ENCODE data around the gene CDH4. TPM values are rescaled to one million over a fixed set of nuclear protein-coding genes. Genes with fewer than 3 reads are reported as not detected.

The CDH4 gene
- total and polyA plus RNA-seq, 9 of the 15 experiments (the other 6 are each of a cell fraction or from before 2014, with no cell fraction given): 0.04 TPM; not detected in 8

- ATAC-seq: no peak
- Histone ChIP-seq H3K79me2 (ENCODE audit: control insufficient read depth, insufficient read depth, low read length) (no peaks in the 10 kb centered on the region), H3K27ac (ENCODE audit: extremely low read depth, low read depth, low read length) (no peak overlapping the region), H2AFZ (ENCODE audit: low read depth, low read length) (no peak overlapping the region), H3K36me3 (ENCODE audit: control insufficient read depth, insufficient read depth, low read length) (no peaks in the 10 kb centered on the region), H4K20me1 (replicated peaks; ENCODE audit: control insufficient read depth, insufficient read depth, low read length) (0 out of 2 replicates have a peak, but pooled peaks cover 5% of the 10 kb centered on the region), H3K4me2 (ENCODE audit: insufficient read depth, low read length) (no peak overlapping the region), H3K4me1 (replicated peaks in 1 of 2; ENCODE audit: control insufficient read depth in 2 of 2, insufficient read depth in 2 of 2, low read length in 2 of 2) (peaks cover 0 to 4% of the 10 kb centered on the region in 2 experiments; a peak in 1 of 5 replicates), H3K9ac (ENCODE audit: insufficient read depth in 1 of 2, low read depth in 2 of 2, low read length in 2 of 2) (no peak overlapping the region), H3K9me1 (ENCODE audit: control insufficient read depth, insufficient read depth, low read length) (no peaks in the 10 kb centered on the region), H3K27me3 (ENCODE audit: control insufficient read depth in 2 of 2, insufficient read depth in 2 of 2, low read length in 2 of 2) (peaks cover 14 to 49% of the 10 kb centered on the region in 2 experiments), H3K4me3 (no peak overlapping the region), H3K9me3 (replicated peaks; ENCODE audit: control insufficient read depth, insufficient read depth, low read depth, low read length) (no peaks in the 10 kb centered on the region)
- no peak for FAIRE-seq
- in situ Hi-C loops (cut with MboI): no loop called here
- BruUV-seq (replicated peaks): no TSS peak
- ChIA-PET POLR2A (interaction anchor here (0.6 kb wide), 1 partner anchor 1105 kb away, joined by 3 read pairs; no protein-coding TSS in a partner anchor), CTCF (ENCODE audit: low intra/inter-chr PET ratio) (no interaction called here)
- TF ChIP-seq RFX7 (CRISPR knock-in tag; IDR thresholded peaks at IDR 0.05) (no peak), RFX1 (IDR thresholded peaks at IDR 0.05) (peak; percentile 78)
- DNase-seq (ENCODE audit: extremely low read depth in 1 of 4, low spot score in 3 of 4): no peak
- intact Hi-C loops (cut with micrococcal nuclease): no loop called here
- WGBS (ENCODE audit: insufficient coverage, low coverage, missing lambda C conversion rate): 5% methylated on average over 17 of the region's 19 CpGs
Measured at GRCh38 chr20:61499859-61500554, 247.9 kb downstream of the CDH4 start.

- ATAC-seq (no peak; the same call in 2 of the 3 replicates), FAIRE-seq (no peak), DNase-seq (ENCODE audit: extremely low read depth in 1 of 4, low spot score in 3 of 4) (no peak)
- WGBS (ENCODE audit: insufficient coverage, low coverage, missing lambda C conversion rate): 4% methylated on average over 10 of the region's 11 CpGs
- peaks cover 22 to 55% of the 10 kb centered on the region in 2 experiments for H3K27me3 ChIP-seq (ENCODE audit: control insufficient read depth in 2 of 2, insufficient read depth in 2 of 2, low read length in 2 of 2)
- H2AFZ ChIP-seq (ENCODE audit: low read depth, low read length): no peak overlapping the region
- CTCF ChIA-PET (ENCODE audit: low intra/inter-chr PET ratio): no interaction called here
- no peaks in the 10 kb centered on the region for H3K36me3 ChIP-seq (ENCODE audit: control insufficient read depth, insufficient read depth, low read length)
- H3K79me2 ChIP-seq (ENCODE audit: control insufficient read depth, insufficient read depth, low read length): no peaks in the 10 kb centered on the region
- no peak overlapping the region for H3K27ac ChIP-seq (ENCODE audit: extremely low read depth, low read depth, low read length)
- H3K9me3 ChIP-seq (replicated peaks; ENCODE audit: control insufficient read depth, insufficient read depth, low read depth, low read length): no peaks in the 10 kb centered on the region
- BruUV-seq (replicated peaks): no TSS peak
- in situ Hi-C loops (cut with MboI): no loop called here
- POLR2A ChIA-PET: interaction anchor here (0.6 to 1.0 kb wide), 2 partner anchors 24 to 30 kb away, joined by 3 read pairs; no protein-coding TSS in a partner anchor
- 0 out of 2 replicates have a peak, but pooled peaks cover 5% of the 10 kb centered on the region for H4K20me1 ChIP-seq (replicated peaks; ENCODE audit: control insufficient read depth, insufficient read depth, low read length)
- no peak overlapping the region for H3K9ac ChIP-seq (ENCODE audit: insufficient read depth in 1 of 2, low read depth in 2 of 2, low read length in 2 of 2)
- intact Hi-C loops (cut with micrococcal nuclease): no loop called here
- H3K4me2 ChIP-seq (ENCODE audit: insufficient read depth, low read length): no peak overlapping the region
- H3K4me3 ChIP-seq: no peak overlapping the region
- H3K4me1 ChIP-seq (replicated peaks in 1 of 2; ENCODE audit: control insufficient read depth in 2 of 2, insufficient read depth in 2 of 2, low read length in 2 of 2): peaks cover 0 to 4% of the 10 kb centered on the region in 2 experiments; a peak in 1 of 5 replicates
- no peaks in the 10 kb centered on the region for H3K9me1 ChIP-seq (ENCODE audit: control insufficient read depth, insufficient read depth, low read length)
- TF ChIP-seq POLR2AphosphoS5 (IDR thresholded peaks at IDR 0.05; ENCODE audit: control insufficient read depth, insufficient read depth, low read depth, low read length) (no peak), CBFA2T2 (conservative IDR thresholded peaks at IDR 0.05) (peak; percentile 14; the same call in 1 of the 2 replicates), EP300 (IDR thresholded peaks at IDR 0.05; ENCODE audit: low read length) (0 out of 2 replicates have a peak, but pooled peaks have one; percentile 9), ARID1B (IDR thresholded peaks at IDR 0.05) (peak; percentile 53; the same call in 1 of the 2 replicates), ZFP1 (CRISPR knock-in tag; IDR thresholded peaks at IDR 0.05) (no peak), SRF (CRISPR knock-in tag; IDR thresholded peaks at IDR 0.05) (peak in 1 of 2 experiments; percentile 75; a peak in 1 of 4 replicates), PBX2 (CRISPR knock-in tag; IDR thresholded peaks at IDR 0.05; ENCODE audit: low read depth) (no peak), PBX2 (tag; conservative IDR thresholded peaks at IDR 0.05; ENCODE audit: low read depth) (no peak), TAL1 (IDR thresholded peaks at IDR 0.05) (peak; percentile 32)
Measured at GRCh38 chr20:61500791-61501321, 248.8 kb downstream of the CDH4 start.
